GM10248 (cell line): ENCODE data around the gene PLOD2.
A peak's percentile ranks its signal among the peaks of the same experiment; 100 is the strongest.

ENCODE experiments used
- CTCF ChIA-PET: fragments of 300-600 bp; sonication (Branson Sonifier 250); formaldehyde crosslinking; extraction: SDS; loops from one replicate; lab custom pipeline; 2021; ENCODE audit warnings: antibody characterized with exemption; lab: Yijun Ruan, JAX
- POLR2A ChIA-PET: fragments of 350-650 bp; sonication (Branson Sonifier 250); formaldehyde crosslinking; extraction: SDS; loops from one replicate; lab custom pipeline; 2020; ENCODE audit warnings: antibody characterized with exemption; lab: Yijun Ruan, JAX
- DNase-seq: peaks from one replicate; pipeline ENCODE4 v3.0.0; 2012; ENCODE audit errors: extremely low spot score
- CTCF ChIP-seq: IDR thresholded peaks from 2 replicates; pipeline ENCODE4 v1.5.1; 2012; ENCODE audit warnings: mild to moderate bottlenecking, low read depth; ENCODE audit errors: extremely low read depth, missing control alignments, control extremely low read depth

PLOD2 gene

GRCh38 chr3:146195605-146196004 lies 34.6 kb upstream of the PLOD2 start:
- CTCF ChIA-PET: no interaction called here
- POLR2A ChIA-PET: no interaction called here
- no peak for TF ChIP-seq CTCF

GRCh38 chr3:146195030-146195429 lies 34.0 kb upstream of the PLOD2 start:
- POLR2A ChIA-PET: no interaction called here
- no peak for DNase-seq
- TF ChIP-seq CTCF: no peak
- CTCF ChIA-PET: interaction anchor here (0.8 kb wide), 1 partner anchor 9 kb away, joined by 5 read pairs; no protein-coding TSS in a partner anchor

More at GRCh38 chr3:146195605-146196004, 34.6 kb upstream of the PLOD2 start:
- DNase-seq: no peak

GRCh38 chr3:146191051-146191450 lies 30.1 kb upstream of the PLOD2 start:
- POLR2A ChIA-PET: no interaction called here
- no peak for DNase-seq
- TF ChIP-seq CTCF: no peak
- CTCF ChIA-PET: interaction anchor here (0.6 to 4.6 kb wide), 10 partner anchors 10 to 404 kb away, joined by 3 to 29 read pairs (median 10); no protein-coding TSS in a partner anchor

GRCh38 chr3:146189519-146190173 lies 28.7 kb upstream of the PLOD2 start:
- POLR2A ChIA-PET: no interaction called here
- peak; percentile 76 for TF ChIP-seq CTCF
- CTCF ChIA-PET: interaction anchor here (0.7 to 4.6 kb wide), 40 partner anchors 7 to 465 kb away, joined by 3 to 29 read pairs (median 5); partner anchors contain the start of genes PLSCR1 and PLSCR2
- DNase-seq: peak; percentile 45

GRCh38 chr3:146187334-146187950 lies 26.5 kb upstream of the PLOD2 start:
- no peak for DNase-seq
- ChIA-PET POLR2A (no interaction called here), CTCF (interaction anchor here (1.0 to 4.6 kb wide), 7 partner anchors 10 to 451 kb away, joined by 3 to 29 read pairs (median 19); no protein-coding TSS in a partner anchor)
- TF ChIP-seq CTCF: peak; percentile 35

- ChIA-PET CTCF (interaction anchor here (1.1 to 1.6 kb wide), 2 partner anchors 10 to 42 kb away, joined by 4 to 5 read pairs; no protein-coding TSS in a partner anchor), POLR2A (no interaction called here)
- DNase-seq: no peak
- TF ChIP-seq CTCF: no peak
Observed at GRCh38 chr3:146184241-146185015, 23.4 kb upstream of the PLOD2 start.
